Tibial nerve (tissue), 4 donors: ENCODE data around the gene CD300LD. TPM values are rescaled to one million over a fixed set of nuclear protein-coding genes. Genes with fewer than 3 reads are reported as not detected.
"Not testable (repeated sequence)": the region's sequence is repeated elsewhere in the genome, so short reads cannot be mapped to it uniquely, and the experiment has no call there.

ENCODE experiments used
- DNase-seq, 2 donors: peaks; one replicate each; pipeline ENCODE4 v3.0.0-alpha.2; 2019; ENCODE audit warnings: low spot score in 2 of 2
- H3K27ac ChIP-seq, 4 donors: fragments of 200-600 bp; sonication (generic) in 3 of 4; one replicate each; pipeline ENCODE4 v1.5.1; 2017 to 2019; ENCODE audit warnings: mild to moderate bottlenecking in 1 of 4
- H3K27me3 ChIP-seq, 2 donors: fragments of 200-600 bp; sonication (generic) in 1 of 2; one replicate each; pipeline versions ENCODE4 v1.5.1 to v1.6.0; 2017 to 2019
- H3K36me3 ChIP-seq, 3 donors: fragments of 200-600 bp; sonication (generic); one replicate each; pipeline ENCODE4 v1.5.1; 2018 to 2019
- H3K4me1 ChIP-seq, 4 donors: fragments of 200-600 bp; sonication (generic) in 3 of 4; one replicate each; pipeline ENCODE4 v1.5.1; 2017 to 2019
- H3K4me3 ChIP-seq, 4 donors: fragments of 200-600 bp; sonication (generic) in 3 of 4; one replicate each; pipeline ENCODE4 v1.5.1; 2017 to 2019; ENCODE audit warnings: mild to moderate bottlenecking in 1 of 4, moderate library complexity in 1 of 4
- H3K9me3 ChIP-seq, 4 donors: fragments of 200-600 bp; sonication (generic) in 3 of 4; one replicate each; pipeline ENCODE4 v1.5.1; 2017 to 2019
- CTCF ChIP-seq, 5 experiments: fragments of 200-600 bp in 3 of 5; fragments of 450-650 bp in 2 of 5; sonication (generic) in 3 of 5; IDR thresholded peaks; one replicate each; pipeline ENCODE4 v1.5.1; 2016 to 2019; ENCODE audit warnings: antibody characterized with exemption in 5 of 5, mild to moderate bottlenecking in 3 of 5, moderate library complexity in 2 of 5
- EP300 ChIP-seq, 2 donors: sonication (generic); formaldehyde crosslinking; IDR thresholded peaks; one replicate each; pipeline ENCODE4 v1.6.1; 2017; ENCODE audit warnings: antibody characterized with exemption in 2 of 2, mild to moderate bottlenecking in 1 of 2
- POLR2A ChIP-seq, 2 donors: fragments of 450-650 bp; IDR thresholded peaks; one replicate each; pipeline ENCODE4 v1.6.1; 2017; ENCODE audit warnings: antibody characterized with exemption in 2 of 2, mild to moderate bottlenecking in 2 of 2, moderate library complexity in 2 of 2
- WGBS, 2 donors: methylation state at CpG; one replicate each; pipeline ENCODE4 v1.1.5; 2018; 5-methylcytosine and 5-hydroxymethylcytosine counted together
- total RNA-seq, 4 donors: library from RNA; depleted of rRNA; stranded (reverse); fragments of >200 nt; gene quantifications; one replicate each; pipeline ENCODE4 v1.1.0, GENCODE V29; 2016

CD300LD gene
- total RNA-seq, 4 donors from 2014 or later, result not detected

DNA sequence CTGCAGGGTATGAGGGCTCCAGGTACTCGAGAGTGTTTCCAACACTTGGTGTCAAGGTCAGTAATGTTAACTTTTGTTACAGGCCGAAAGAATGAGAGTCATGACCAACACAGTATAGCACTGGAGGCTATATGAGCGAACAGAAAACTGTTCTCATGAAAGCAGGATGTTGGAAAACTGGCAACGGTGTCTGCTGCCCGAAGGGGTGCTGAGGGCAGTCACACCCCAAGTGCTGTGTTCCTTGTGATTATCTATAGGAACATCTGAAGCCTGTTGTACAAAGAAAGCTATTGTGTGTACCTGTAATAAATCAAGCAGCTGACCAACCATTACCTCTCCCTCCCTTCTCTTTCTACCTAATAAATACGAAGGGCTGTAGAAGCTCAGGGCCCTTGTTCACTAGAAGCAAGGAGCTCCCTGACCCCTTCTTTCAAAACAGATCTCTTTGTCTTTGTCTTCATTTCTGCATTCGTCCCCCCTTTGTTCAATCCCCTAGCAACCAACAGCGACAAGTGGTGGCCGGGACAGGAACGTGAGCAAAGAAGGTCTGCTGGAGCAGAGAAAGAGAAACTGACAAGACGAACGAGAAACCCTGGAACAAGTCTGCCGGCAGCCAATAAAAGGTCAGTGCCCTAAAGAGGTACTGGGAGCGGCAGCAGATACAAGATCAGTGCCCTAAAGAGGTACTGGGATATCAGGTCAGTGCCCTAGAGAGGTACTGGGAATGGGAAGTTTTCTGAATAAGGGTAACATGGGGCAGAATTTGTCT, 7.6 kb downstream of the CD300LD start:
- DNase-seq, result no peak
- no peak overlapping the region for H3K27ac ChIP-seq
- H3K36me3 ChIP-seq, result no peaks in the 10 kb centered on the region
- no peaks in the 10 kb centered on the region for H3K27me3 ChIP-seq
- no peaks in the 10 kb centered on the region for H3K4me1 ChIP-seq
- no peak overlapping the region for H3K4me3 ChIP-seq
- WGBS, 2 donors, result 65 to 73% methylated on average over 14 of the region's 14 CpGs
- peaks cover 0 to 17% (median 0%) of the 10 kb centered on the region in 4 donors for H3K9me3 ChIP-seq
- TF ChIP-seq POLR2A (IDR thresholded peaks at IDR 0.05) (no peak), EP300 (IDR thresholded peaks at IDR 0.05) (no peak), CTCF (IDR thresholded peaks at IDR 0.05) (no peak)

GRCh38 chr17:74582633-74583032, 9.4 kb downstream of the CD300LD start:
- TF ChIP-seq POLR2A (IDR thresholded peaks at IDR 0.05) (no peak), CTCF (IDR thresholded peaks at IDR 0.05) (no peak), EP300 (IDR thresholded peaks at IDR 0.05) (no peak)
- Histone ChIP-seq H3K27ac (no peak overlapping the region), H3K4me1 (no peaks in the 10 kb centered on the region), H3K36me3 (no peaks in the 10 kb centered on the region), H3K4me3 (no peak overlapping the region), H3K27me3 (no peaks in the 10 kb centered on the region), H3K9me3 (peaks cover 0 to 6% (median 0%) of the 10 kb centered on the region in 4 donors)
- no peak for DNase-seq
- 73 to 81% methylated on average over 10 of the region's 10 CpGs for WGBS, 2 donors

- TF ChIP-seq POLR2A (IDR thresholded peaks at IDR 0.05) (no peak), EP300 (IDR thresholded peaks at IDR 0.05) (no peak), CTCF (IDR thresholded peaks at IDR 0.05) (no peak)
- DNase-seq, result no peak
- peaks cover 0 to 6% (median 0%) of the 10 kb centered on the region in 4 donors for H3K9me3 ChIP-seq
- WGBS, 2 donors, result 51 to 54% methylated on average over 7 of the region's 7 CpGs
- H3K27ac ChIP-seq, result no peak overlapping the region
- no peaks in the 10 kb centered on the region for H3K27me3 ChIP-seq
- H3K36me3 ChIP-seq, result no peaks in the 10 kb centered on the region
- no peaks in the 10 kb centered on the region for H3K4me1 ChIP-seq
- H3K4me3 ChIP-seq, result no peak overlapping the region
These were observed 12.2 kb downstream of the CD300LD start for GRCh38 chr17:74579900-74580299.

DNA sequence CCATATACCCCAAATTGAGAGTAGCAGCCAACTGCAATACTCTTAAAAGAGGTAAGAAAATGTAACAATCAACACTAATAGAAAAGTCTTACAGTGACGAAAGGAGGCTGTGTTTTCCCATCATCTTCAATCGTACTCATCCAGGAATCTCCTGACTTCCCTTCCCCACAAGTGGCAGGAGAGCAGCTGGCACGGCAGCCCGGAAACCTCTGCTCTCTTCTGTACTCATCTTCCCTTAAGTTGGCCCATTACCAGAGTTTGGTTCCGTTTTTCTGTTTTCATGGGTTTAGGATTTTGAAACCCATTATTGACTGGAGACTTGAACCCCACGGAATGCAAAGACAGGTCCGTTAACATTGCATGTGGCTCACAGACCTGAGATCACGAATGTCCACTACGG, 13.1 kb downstream of the CD300LD start:
- Histone ChIP-seq H3K36me3 (no peaks in the 10 kb centered on the region), H3K27me3 (no peaks in the 10 kb centered on the region), H3K9me3 (peaks cover 0 to 3% (median 0%) of the 10 kb centered on the region in 4 donors), H3K4me1 (no peaks in the 10 kb centered on the region), H3K4me3 (no peak overlapping the region), H3K27ac (no peak overlapping the region)
- TF ChIP-seq POLR2A (IDR thresholded peaks at IDR 0.05), result no peak
- no peak for TF ChIP-seq CTCF (IDR thresholded peaks at IDR 0.05)
- no peak for TF ChIP-seq EP300 (IDR thresholded peaks at IDR 0.05)
- WGBS, 2 donors, result 81 to 87% methylated on average over 9 of the region's 9 CpGs
- no peak for DNase-seq

- 66 to 70% methylated on average over 5 of the region's 5 CpGs for WGBS, 2 donors
- Histone ChIP-seq H3K4me1 (no peaks in the 10 kb centered on the region), H3K27ac (no peak overlapping the region), H3K27me3 (no peaks in the 10 kb centered on the region), H3K4me3 (no peak overlapping the region), H3K36me3 (no peaks in the 10 kb centered on the region), H3K9me3 (peaks cover 0 to 6% (median 0%) of the 10 kb centered on the region in 4 donors)
- TF ChIP-seq EP300 (IDR thresholded peaks at IDR 0.05) (no peak), POLR2A (IDR thresholded peaks at IDR 0.05) (no peak), CTCF (IDR thresholded peaks at IDR 0.05) (no peak)
- DNase-seq, result no peak
These were observed 17.5 kb downstream of the CD300LD start for GRCh38 chr17:74574489-74575142.

DNA sequence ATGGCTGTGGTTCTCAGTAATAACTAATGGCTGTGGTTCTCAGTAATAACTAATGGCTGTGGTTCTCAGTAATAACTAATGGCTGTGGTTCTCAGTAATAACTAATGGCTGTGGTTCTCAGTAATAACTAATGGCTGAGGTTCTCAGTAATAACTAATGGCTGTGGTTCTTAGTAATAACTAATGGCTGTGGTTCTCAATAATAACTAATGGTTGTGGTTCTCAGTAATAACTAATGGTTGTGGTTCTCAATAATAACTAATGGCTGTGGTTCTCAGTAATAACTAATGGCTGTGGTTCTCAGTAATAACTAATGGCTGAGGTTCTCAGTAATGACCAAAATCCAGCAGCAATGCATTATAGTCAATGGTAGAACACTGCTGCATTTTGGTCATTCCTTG, 18.4 kb downstream of the CD300LD start:
- DNase-seq, H3K36me3 ChIP-seq, H3K4me1 ChIP-seq, H3K27ac ChIP-seq, H3K9me3 ChIP-seq, H3K4me3 ChIP-seq, H3K27me3 ChIP-seq: not testable (repeated sequence)
